Astrocyte of the spinal cord (primary cell): ENCODE results near the gene MNS1.

Experiments
- DNase-seq: peaks from one replicate; pipeline ENCODE4 v3.0.0; 2011; ENCODE audit warnings: low read depth, low spot score
- H3K4me3 ChIP-seq: 2 replicates; pipeline ENCODE4 v1.5.1; 2011; ENCODE audit warnings: low read depth, mild to moderate bottlenecking, low read length, moderate library complexity
- CTCF ChIP-seq: IDR thresholded peaks from 2 replicates; pipeline ENCODE4 v1.5.1; 2012; ENCODE audit warnings: low read depth, mild to moderate bottlenecking, low read length, inconsistent platforms
- in situ Hi-C: cut with HindIII; loops from 2 replicates; pipeline ENCODE4 v1.10.0; 2017; ENCODE audit warnings: low sequenced_read_pairs

The MNS1 gene

DNA sequence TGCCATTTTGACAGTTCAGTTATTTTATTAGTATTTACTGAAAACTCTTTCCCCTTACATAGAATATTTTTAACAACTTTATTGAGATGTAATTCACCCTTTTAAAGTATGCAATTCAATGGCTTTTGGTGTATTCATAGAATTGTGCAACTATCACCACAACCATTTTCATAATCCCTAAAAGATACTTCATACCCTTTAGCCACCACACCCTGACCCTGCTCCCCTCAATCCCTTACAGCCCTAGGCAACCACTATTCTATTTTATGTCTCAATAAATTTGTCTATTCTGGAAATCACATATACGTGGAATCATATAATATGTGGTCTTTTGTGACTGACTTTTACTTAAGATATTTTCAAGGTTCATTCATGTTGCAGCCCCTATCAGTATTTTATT is 70.0 kb downstream of the MNS1 start:
- no peak for DNase-seq
- no peak overlapping the region for H3K4me3 ChIP-seq
- TF ChIP-seq CTCF = no peak
- in situ Hi-C loops = no loop called here

- no peak for DNase-seq
- no peak for TF ChIP-seq CTCF
- in situ Hi-C loops = no loop called here
- no peak overlapping the region for H3K4me3 ChIP-seq
Observed at GRCh38 chr15:56393277-56393676, 71.7 kb downstream of the MNS1 start.

- no peak for TF ChIP-seq CTCF
- DNase-seq = no peak
- H3K4me3 ChIP-seq = no peak overlapping the region
- in situ Hi-C loops = no loop called here
Observed at GRCh38 chr15:56390739-56391267, 74.1 kb downstream of the MNS1 start.

- in situ Hi-C loops = no loop called here
- DNase-seq = no peak
- TF ChIP-seq CTCF = no peak
- H3K4me3 ChIP-seq = no peak overlapping the region
Observed at GRCh38 chr15:56385908-56386307, 79.0 kb downstream of the MNS1 start.

DNA sequence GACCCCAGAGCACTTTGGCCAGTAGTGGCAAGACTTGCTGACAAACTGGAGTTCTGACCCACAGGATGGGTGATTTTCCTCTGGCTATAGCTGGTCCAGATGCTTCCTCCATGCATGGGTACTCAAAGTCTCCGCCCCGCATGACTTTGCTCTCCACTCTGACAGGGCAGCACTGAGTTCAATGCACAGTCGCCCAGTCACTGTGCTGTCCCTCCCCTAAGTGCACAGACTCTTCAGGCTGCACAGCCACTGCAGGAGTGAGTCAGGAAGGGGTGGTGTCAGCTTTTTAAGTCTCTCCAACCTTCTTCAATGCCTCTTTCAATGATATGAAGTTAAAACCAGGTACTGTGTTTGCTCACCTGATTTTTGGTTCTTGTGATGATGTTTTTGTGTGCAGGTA is 81.9 kb downstream of the MNS1 start:
- DNase-seq = no peak
- in situ Hi-C loops = no loop called here
- no peak overlapping the region for H3K4me3 ChIP-seq
- no peak for TF ChIP-seq CTCF
